Muscle of arm (tissue), 12 donors: ENCODE measurements around the gene FKBP4. TPM values are rescaled to one million over a fixed set of nuclear protein-coding genes. Genes with fewer than 3 reads are reported as not detected.

Source experiments
- DNase-seq: peaks from one replicate; pipeline ENCODE4 v3.0.0-alpha.2; 2013
- polyA plus RNA-seq, 12 donors: library from polyadenylated mRNA; unstranded; fragments of 120-200 nt; gene quantifications; one replicate each; pipeline ENCODE4 v1.2.1, GENCODE V29; 2013; ENCODE audit not compliant: insufficient read length in 12 of 12

FKBP4 gene
- polyA plus RNA-seq, 12 donors, result 39.8 to 56.0 (median 47.3) TPM; not detected in 1

DNA sequence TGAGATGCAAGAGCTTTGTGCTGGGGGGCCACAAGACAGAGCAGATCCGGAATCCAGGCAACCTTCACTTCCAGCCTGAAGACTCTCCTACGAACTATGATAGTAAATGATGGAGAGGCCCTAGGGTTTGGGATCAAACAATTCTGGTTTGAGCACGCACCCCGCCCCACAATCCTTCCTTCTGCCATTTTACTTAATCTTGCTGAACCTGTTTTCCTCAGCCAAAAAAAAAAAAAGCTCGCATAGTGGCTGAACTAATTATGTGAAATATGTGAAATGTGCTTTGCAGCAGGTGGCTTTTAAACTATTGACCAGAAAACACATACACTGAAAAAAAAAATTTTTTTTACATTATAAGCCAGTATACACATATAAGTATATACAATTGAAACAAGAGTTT lies 17.0 kb downstream of the FKBP4 start:
- DNase-seq, result no peak

DNA sequence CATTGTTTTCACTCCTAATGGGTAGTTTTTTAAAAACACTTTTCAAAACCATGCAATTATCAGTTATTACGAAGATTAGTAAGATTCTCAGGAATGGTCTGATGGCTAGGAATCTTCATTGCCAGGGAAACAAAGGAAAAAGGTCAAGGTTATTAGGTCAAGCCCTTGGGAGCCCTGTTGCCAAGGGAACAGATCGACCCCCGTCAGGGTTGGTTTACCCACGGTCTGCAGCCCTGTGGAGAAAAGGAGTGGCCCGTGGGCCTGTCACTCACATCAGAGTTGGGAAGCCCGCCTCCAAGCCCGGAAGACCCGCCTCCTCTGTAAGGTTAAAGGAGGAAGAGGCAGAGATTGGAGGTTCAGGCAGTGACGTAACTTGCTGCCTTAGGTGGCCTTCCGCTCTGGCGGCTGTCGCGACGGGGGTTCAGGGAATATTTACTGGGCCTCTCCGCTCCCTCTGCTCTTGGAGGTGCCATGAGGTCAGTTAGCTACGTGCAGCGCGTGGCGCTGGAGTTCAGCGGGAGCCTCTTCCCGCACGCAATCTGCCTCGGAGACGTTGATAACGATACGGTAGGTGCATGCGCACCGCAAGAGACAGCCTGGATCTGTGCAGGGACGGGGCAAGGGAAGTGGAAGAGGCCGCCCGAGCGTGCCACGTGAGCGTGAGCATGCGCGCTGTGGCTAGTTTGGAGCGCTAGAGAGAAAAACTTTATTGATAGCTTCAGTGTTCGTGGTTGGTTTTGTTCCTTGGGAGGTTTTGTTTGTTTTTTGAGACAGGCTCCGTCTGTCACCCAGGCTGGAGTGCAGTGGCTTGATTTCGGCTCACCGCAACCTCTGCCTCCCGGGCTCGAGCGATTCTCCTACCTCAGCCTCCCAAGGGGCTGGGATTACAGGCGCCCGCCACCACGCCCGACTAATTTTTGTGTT lies 17.8 kb downstream of the FKBP4 start, which contains the start of gene ITFG2:
ITFG2 (plus strand) TSS at position 379 of the 924 bp plus-strand sequence; CDS start at position 472, 93 bp downstream.
- DNase-seq, result peak; percentile 98

DNA sequence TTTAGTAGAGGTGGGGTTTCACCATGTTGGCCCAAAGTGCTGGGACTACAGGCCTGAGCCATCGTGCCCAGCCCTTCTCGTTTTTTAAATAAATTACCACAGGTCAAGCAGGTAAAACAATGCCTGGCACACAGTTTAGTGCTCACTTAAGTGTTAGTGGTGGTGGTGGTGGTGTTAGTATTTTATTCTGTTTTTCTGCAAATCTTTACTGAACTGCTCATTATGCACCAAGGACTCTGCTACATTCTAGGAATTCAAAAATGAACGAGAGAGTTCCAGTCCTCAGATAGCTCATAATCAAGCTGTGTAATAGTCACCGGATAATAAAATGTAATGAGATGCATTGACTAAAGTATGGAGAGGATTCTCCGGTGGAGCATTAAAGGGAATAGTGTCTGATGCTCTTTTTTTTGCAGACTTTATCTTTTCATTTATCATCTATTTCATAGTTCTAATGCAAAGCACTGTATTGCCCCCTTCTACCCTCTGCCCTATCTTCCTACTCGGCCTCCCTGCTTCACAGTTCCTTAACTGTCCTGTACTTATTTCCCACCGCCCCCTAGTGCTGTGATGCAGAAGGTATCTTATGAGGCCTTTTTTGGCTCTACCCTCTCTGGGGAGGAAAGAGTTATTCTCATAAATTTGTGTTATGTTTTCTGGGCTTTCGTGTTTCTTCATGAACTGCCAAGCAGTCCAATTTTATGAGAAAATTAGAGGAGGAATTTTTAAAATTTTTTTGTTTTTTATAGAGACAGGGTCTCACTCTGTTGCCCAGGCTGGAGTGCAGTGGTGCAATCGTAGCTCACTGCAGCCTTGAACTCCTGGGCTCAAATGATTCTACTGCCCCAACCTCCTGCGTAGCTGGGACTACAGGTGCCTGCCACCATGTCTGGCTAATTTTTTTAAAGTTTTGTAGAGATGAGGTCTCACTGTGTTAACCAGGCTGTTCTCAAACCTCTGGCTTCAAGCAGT lies 18.7 kb downstream of the FKBP4 start:
- DNase-seq, result peak; percentile 42

DNA sequence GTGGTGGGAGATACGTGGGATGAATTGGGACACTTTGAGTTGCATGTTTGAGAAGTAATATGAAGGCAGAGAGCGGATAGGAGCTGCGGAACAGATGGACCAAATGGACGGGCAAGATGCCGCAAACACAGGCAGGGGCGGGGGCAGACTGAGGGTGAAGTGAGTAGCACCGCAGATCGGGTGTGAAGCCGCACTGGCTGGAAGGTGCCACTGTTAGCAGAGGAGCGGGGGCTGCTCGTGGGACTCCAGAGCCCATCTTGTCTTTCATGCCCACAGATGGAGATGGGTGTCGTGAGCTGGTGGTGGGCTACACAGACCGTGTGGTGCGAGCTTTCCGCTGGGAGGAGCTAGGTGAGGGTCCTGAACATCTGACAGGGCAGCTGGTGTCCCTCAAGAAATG lies 25.0 kb downstream of the FKBP4 start:
- no peak for DNase-seq

DNA sequence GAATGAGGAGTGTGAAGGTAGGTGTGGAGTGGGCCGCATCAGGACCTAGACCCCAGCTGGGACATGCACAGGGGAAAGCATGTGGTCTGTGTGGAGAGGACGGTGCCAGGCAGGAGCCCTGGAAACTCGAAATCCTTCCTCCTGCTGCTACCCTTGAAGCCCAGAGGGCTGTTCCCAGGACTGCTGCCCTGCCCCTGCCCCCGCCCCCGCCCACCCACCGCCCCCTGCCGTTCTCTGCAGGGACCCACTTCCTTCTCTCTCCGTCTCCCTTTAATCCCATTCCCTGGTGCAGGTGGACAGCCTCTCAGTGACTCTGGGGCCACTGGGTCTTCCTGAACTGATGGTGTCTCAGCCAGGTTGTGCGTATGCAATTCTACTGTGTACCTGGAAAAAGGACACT lies 25.7 kb downstream of the FKBP4 start:
- no peak for DNase-seq

DNA sequence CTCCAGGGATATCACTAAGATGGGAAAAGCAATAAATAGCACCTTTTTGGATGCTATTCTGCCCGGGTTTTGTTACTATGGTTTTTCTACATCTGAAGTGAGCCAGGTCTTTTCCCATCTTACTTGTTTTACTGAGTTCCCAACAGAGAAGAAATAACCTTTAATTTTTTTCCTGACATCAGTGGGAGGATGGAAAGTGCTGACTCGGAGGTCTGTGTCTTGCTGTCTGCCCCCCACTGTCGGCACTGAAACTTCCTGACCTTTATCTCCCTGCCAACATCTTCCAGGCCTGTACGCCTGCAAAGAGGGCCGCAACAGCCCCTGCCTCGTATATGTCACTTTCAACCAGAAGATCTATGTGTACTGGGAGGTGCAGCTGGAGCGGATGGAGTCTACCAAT lies 28.7 kb downstream of the FKBP4 start:
- DNase-seq, result no peak

DNA sequence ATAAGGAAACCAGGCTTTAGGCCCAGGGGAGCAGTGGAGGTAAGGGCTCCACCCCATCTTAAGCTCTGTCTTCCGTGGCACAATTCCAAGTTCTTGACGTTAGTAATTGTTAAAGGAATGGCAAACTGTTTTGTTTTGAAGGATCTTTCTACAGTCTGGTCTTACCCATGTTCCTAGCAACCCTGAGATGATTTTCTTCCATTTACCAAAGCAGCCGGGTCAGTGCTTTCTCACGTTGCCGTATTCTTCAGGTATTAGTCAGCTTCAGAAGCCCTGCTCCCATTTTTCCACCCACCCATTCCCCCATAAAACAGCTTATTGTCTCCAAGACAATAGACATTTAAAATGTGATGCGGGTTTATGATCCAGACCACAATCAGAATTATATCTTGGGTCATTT lies 29.8 kb downstream of the FKBP4 start:
- DNase-seq, result no peak

DNA sequence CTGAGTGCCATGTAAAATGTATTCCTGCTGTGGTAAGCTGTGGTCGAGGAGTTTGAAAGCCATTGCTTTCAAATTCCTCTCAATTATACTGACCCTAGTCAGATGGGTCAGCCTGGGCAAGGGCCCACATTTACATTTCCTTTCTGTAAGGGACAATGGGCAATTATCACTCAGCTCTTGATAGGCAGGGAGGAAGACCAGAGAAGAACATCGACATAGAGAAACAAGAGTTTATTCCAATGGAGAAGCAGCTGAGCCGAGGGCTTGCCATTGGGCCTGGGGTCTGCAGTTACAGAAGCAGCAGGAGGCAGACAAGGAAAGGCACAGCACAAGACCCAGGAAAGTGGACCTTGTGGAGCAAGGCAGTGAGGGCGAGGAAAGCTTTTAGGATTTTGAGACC lies 30.4 kb downstream of the FKBP4 start:
- DNase-seq, result no peak

DNA sequence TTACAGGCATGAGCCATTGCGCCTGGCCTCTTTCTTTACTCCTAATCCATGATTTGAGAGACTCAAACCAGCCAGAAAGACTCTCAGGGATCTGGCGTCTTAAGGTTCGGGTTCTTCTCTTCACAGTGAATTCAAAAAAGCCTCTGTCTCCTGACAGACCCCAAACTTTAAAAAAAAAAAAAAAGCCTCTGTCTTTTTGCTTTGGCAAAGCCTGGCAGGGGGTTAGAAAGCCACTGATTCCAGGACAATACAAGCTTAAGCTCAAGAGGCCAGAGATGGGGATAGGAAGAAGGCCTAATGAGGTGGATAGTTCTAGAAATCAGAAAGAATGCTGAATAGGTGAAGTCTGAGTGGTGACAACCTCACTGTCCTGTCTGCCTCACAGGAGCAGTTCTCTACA lies 31.3 kb downstream of the FKBP4 start:
- DNase-seq, result no peak

DNA sequence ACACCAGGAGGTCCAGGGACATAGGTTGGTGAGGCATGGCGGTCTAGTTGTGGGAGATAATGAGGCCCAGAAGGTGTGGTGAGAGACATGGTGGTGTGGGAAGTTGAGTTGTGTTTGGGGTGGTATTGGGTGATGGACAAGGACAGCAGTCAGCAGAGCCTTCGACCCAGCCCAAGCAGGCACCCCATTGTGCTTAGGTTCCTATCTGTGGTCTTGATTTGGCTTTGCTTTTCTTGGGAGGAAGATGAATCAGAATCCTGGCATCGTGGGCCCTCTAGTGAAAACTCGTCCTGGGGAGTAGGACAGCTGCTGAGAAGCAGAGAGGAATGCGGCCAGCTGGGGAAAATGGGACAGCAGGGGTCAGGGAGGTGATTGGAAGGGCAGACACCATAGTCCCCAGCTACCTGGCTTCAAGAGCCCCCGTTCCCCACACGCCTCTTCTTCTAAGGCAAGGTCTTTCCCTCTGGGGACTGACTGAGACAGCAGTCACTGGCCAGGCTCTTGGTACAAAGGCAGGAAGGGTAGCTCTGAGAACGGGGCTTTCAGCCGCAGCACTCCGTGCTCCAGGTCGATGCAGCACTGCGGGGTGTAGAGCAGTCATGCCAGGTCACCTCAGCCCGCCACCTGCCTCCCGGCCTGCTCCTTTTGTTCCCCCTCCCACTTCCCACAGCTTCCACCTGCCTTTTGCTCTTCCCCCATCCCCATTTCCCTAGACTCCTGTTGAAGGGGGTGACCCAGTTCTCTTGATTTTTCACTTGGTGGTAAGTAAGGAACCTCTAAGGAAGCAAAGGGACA lies 32.1 kb downstream of the FKBP4 start:
- DNase-seq, result no peak

DNA sequence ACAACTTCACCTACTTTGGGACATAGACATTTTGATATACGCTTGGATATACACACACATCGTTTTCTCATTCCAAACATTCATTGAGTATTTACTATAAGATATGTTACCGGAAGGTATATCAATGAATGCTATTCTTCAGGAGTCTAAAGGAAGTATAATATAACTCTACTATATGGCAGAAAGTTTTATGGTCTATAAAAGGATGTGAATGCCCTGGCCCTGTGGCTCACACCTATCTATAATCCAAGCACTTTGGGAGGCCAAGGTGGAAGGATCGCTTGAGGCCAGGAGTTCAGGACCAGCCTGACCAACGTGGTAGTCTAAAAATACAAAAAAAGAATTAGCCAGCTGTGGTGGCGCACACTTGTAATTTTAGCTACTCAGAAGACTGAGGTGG lies 34.5 kb downstream of the FKBP4 start:
- no peak for DNase-seq

DNA sequence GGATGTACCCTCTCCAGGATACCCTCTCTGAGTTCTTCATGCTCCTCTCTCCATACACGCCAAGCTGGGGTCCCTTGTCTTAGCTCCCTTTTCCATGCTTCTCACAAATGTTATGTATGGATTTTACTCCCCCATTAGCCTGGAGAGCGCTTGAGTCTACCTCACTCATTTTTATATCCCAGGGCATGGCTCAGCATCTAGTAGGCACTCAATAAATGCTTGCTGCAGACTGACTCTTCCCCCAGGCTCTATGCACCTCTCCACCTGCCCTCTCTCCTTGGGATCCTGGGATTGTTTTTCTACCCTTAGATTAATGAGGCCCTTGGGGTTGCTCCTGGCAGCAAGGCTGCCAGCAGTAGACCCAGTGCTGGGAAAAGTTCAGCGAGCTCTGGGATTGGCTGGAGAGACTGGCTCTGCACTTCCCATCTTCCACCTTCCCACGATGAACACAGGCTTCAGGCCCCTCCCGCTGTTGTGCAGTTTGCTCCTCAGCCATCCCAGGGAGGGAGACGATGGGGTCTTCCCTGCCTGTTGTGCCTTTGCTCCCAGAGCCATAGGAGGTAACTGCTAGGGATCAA lies 37.9 kb downstream of the FKBP4 start:
- DNase-seq, result no peak

DNA sequence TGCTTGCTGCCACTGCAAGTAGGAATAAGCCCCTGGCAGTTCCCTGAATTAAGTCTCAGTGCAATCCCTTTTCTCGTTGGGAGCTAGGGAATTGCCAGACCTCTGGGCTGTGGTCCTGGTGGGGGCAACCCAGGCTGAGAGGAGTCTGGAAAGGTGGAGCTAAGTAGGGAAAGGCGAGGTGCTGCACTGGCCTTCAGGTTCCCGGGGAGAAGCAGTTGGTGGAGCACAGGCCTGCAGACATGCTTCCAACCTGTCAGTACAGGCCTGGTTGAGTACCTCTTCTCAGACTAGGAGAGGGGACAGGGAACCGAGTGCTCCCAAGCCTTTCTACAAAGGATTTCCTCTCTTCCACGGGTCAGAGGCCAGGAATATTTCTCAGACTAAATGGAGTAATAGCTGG lies 38.6 kb downstream of the FKBP4 start:
- no peak for DNase-seq

DNA sequence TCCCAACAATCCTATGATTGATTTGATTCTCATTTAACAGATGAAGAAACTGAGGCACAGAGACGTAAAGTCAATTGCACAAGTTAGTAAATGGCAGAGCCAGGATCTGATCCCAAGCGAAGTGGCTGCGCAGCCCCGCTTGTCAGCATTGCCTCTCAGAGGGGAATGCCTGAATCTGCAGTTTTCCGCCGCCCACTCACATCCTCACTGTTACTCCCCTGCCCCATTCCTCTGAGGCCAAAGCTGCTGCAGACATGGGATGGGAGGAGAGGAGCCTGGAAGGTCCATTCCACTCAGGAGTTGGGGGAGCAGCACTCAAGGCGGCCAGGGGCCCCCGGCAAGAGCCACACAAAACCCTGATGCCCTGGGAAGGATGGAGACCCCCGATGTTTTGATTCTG lies 39.0 kb downstream of the FKBP4 start:
- DNase-seq, result no peak

DNA sequence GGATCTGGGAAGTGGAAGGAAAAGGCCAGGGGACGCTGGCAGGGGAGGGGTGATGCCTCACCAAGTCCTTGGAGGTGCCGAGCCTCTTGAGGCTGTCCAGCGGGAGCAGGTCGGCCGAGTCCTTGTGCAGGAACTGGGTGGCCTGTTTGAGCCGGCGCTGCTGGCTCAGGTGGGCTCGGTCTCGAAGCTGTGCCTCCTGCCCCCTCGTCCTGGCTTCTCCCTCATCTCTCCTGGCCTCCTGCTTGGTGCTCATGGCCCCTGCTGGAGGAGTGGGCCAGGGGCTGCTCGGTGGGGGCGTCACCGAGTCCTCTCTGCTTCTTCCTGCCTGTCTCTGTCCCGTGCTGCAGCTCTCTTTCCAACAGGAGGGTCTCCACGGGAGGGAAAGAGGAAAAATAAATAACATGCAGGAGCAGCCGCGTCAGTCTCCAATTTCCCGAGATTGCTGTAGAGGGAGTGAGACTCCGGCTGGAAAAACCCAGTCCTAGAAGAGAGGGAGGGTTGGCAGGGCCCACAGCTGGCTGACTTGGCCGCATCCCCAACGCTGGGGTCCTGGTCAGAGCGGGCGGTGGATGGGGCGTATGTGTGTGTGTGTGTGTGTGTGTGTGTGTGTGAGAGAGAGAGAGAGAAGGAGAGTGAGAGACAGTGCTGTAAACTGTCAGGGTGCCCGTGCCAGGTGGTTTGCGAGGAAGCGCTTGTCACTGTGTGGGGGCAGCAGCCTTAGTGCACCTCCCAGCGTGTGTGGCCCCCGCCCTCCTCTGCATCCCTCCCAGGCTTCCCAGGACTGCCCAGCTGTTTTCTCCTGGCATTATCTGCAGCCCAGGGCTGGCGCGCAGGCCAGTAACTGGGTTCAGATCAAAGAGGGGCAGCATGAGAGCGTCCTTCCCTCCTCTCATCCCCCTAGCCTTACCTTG lies 40.1 kb downstream of the FKBP4 start, which contains the start of gene NRIP2:
NRIP2 (minus strand) TSS at position 455 of the 911 bp plus-strand sequence; CDS start at position 403, 52 bp downstream.
- peak; percentile 74 for DNase-seq

DNA sequence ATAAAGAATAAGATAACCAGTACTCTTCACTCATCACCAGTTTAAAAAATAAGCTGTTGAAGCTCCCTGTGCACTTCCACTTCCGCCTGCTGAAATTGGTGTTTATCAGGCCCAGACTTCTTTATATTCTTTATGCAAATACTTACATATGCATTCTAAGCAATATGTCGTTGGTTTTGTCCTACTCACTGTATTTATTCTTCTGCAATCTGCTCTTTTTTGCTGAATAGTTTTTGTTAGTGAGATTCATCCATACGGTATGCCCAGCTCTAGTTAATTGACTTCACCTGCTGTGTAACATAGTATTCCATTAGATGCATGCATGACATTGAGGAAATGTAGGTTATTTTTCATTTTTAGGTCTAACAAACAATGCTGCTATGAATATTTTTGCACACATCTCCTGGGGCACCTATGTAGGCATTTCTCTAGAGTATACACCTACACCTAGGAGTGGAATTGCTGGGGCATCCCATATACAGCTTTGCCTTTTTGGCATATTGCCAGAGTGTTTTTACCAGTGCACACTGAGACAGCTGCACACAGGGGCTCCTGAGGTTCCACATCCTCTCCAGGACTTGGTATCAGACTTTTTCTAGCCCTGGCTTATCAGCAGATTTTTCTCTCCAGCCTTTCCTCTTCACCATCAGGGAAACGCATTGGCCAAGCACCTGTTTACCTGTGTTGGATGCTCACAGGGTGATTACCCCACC lies 41.1 kb downstream of the FKBP4 start:
- DNase-seq, result no peak

DNA sequence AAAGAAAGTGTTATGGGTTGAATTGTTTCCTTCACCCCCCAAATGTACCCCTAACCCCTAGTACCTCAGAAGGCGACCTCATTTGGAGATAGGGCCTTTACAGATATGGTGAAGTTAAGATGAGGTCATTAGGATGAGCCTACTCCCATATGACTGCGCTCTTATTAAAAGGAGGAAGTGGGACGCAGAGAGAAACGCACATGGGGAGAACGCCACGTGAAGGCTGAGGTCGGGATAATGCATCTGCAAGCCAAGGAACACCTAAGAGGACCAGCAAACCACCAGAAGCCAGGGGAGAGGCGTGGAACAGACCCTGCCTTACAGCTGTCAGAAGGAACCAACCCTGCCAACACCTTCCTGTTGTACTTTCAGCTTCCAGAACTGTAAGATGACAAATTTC lies 41.8 kb downstream of the FKBP4 start:
- DNase-seq, result no peak

DNA sequence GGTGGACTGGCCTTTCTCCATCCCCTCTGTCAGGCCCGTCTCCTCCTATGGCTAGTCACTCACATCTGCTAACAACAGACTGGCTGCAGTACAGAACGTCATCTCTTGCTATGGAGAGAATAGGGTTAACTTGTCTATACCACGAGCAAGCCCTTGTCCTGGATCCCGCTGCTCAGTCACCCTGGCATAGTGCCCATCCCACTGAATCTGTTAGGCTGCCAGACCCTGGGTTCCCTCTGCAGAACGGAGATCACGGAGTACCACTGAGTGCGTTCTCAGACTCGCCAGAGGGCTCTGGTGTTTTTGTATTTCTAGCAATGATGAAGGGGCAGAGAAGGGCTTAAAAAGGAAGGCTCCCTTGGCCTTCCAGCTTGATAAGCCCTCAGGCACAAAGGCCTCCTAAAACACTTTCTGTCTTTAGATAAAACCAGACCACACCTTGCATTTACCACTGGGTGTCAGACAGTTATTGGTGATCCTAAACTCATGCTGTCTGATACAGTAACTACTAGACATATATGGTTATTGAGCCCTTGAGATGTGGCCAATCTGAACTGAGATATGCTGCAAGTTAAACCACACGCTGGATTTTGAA lies 46.4 kb downstream of the FKBP4 start:
- DNase-seq, result no peak

DNA sequence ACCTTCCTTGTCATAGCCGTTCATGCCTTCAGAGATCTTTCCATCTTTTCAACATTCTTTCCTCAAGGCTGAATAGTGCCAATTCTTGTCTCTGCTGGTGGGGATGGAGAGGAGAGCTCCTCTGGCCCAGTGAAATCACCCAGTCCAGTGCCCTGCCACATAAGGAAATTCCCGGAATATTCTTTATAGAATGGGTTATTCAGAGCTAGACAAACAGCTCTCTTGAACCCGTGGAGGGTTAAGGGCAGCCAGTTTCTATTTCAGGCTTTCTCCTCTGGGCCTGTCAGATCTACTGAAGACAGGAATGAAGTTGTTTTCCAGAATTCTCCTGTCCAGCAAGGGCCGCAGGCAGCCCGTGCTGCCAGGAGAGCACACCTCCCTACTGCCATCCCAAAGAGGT lies 48.2 kb downstream of the FKBP4 start:
- DNase-seq, result no peak
